Muscle layer of colon (tissue), 2 donors: ENCODE measurements around the gene ARHGEF38.

Experiments used
- H3K27ac ChIP-seq: one replicate; pipeline ENCODE4 v1.7.0; 2013; ENCODE audit warnings: low read depth, mild to moderate bottlenecking, low read length, moderate library complexity
- H3K27me3 ChIP-seq, 2 donors: one replicate each; pipeline ENCODE4 v1.7.0; 2013; ENCODE audit warnings: low read length in 2 of 2, mild to moderate bottlenecking in 2 of 2; ENCODE audit not compliant: insufficient read depth in 2 of 2, control insufficient read depth in 1 of 2
- H3K36me3 ChIP-seq: one replicate; pipeline ENCODE4 v1.7.0; 2013; ENCODE audit warnings: mild to moderate bottlenecking, low read length; ENCODE audit not compliant: insufficient read depth
- H3K4me1 ChIP-seq: one replicate; pipeline ENCODE4 v1.7.0; 2013; ENCODE audit warnings: mild to moderate bottlenecking, low read length; ENCODE audit not compliant: insufficient read depth
- H3K4me3 ChIP-seq, 2 donors: one replicate each; pipeline ENCODE4 v1.7.0; 2013; ENCODE audit warnings: low read length in 2 of 2, low read depth in 1 of 2, mild to moderate bottlenecking in 1 of 2, moderate library complexity in 1 of 2
- H3K9ac ChIP-seq: one replicate; pipeline ENCODE4 v1.7.0; 2013; ENCODE audit warnings: low read length
- H3K9me3 ChIP-seq: one replicate; pipeline ENCODE4 v1.7.0; 2013; ENCODE audit warnings: mild to moderate bottlenecking, low read length
- donor health status: abdominal sarcoma.
- donor health status: Adenocarcinoma of cecum.

The ARHGEF38 gene

DNA sequence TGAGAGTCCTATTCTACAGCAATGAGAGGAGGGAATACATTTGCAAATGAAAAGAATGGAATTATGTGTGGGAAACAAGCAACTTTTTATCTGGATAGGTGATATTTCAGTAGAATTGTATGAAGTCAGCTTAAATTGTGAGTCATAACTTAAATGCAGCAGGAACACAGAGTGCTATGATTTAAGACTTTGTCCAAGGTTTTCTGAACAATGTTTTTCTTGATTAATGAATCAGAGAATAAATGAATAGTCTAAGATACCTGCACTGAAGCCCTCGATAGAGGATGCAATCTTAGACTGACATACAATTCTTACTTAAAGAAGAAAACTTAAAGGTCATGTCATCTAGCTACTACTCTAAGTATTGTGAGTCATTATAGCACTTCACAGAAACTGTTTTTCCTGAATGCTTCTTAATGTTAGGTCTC is 8.0 kb downstream of the ARHGEF38 start:
- Histone ChIP-seq H3K4me1 (no peaks in the 10 kb centered on the region), H3K36me3 (no peaks in the 10 kb centered on the region), H3K9ac (no peak overlapping the region), H3K27ac (no peak overlapping the region), H3K9me3 (no peaks in the 10 kb centered on the region), H3K27me3 (no peaks in the 10 kb centered on the region), H3K4me3 (no peak overlapping the region)

GRCh38 chr4:105563352-105563751 is 10.9 kb downstream of the ARHGEF38 start:
- no peak overlapping the region for H3K27ac ChIP-seq
- no peak overlapping the region for H3K9ac ChIP-seq
- H3K27me3 ChIP-seq = no peaks in the 10 kb centered on the region
- no peaks in the 10 kb centered on the region for H3K36me3 ChIP-seq
- no peaks in the 10 kb centered on the region for H3K4me1 ChIP-seq
- no peak overlapping the region for H3K4me3 ChIP-seq
- no peaks in the 10 kb centered on the region for H3K9me3 ChIP-seq

GRCh38 chr4:105568584-105568983 is 16.2 kb downstream of the ARHGEF38 start:
- H3K4me3 ChIP-seq = no peak overlapping the region
- no peaks in the 10 kb centered on the region for H3K9me3 ChIP-seq
- no peaks in the 10 kb centered on the region for H3K36me3 ChIP-seq

GRCh38 chr4:105569057-105569865 is 16.8 kb downstream of the ARHGEF38 start:
- Histone ChIP-seq H3K9me3 (no peaks in the 10 kb centered on the region), H3K27ac (no peak overlapping the region), H3K9ac (no peak overlapping the region)

More at GRCh38 chr4:105568584-105568983, 16.2 kb downstream of the ARHGEF38 start:
- H3K9ac ChIP-seq = no peak overlapping the region
- H3K27ac ChIP-seq = no peak overlapping the region
- H3K4me1 ChIP-seq = no peaks in the 10 kb centered on the region
- no peaks in the 10 kb centered on the region for H3K27me3 ChIP-seq

GRCh38 chr4:105569866-105570236 is 17.4 kb downstream of the ARHGEF38 start:
- Histone ChIP-seq H3K9me3 (no peaks in the 10 kb centered on the region), H3K36me3 (no peaks in the 10 kb centered on the region), H3K27me3 (no peaks in the 10 kb centered on the region), H3K9ac (no peak overlapping the region), H3K4me3 (no peak overlapping the region), H3K4me1 (no peaks in the 10 kb centered on the region), H3K27ac (no peak overlapping the region)

More at GRCh38 chr4:105569057-105569865, 16.8 kb downstream of the ARHGEF38 start:
- Histone ChIP-seq H3K4me3 (no peak overlapping the region), H3K4me1 (no peaks in the 10 kb centered on the region), H3K36me3 (no peaks in the 10 kb centered on the region), H3K27me3 (no peaks in the 10 kb centered on the region)

DNA sequence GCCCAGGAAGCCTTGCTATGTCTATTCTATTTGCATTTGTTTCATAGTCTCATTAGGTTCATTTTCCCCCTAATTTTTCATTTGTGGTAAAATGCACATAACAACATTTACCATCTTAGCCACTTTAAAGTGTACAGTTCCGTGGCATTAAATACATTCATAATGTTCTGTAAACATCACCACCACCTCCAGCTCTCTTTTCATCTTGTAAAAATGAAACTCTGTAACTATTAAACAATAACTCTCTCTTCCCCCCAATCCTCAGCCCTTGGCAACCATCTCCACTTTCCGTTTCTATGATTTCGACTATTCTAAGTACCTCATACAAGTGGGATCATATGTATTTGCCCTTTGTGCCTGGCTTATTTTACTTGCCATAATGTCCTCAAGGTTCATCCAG is 19.9 kb downstream of the ARHGEF38 start:
- no peak overlapping the region for H3K9ac ChIP-seq
- no peaks in the 10 kb centered on the region for H3K36me3 ChIP-seq
- H3K27me3 ChIP-seq = no peaks in the 10 kb centered on the region
- no peak overlapping the region for H3K4me3 ChIP-seq
- H3K27ac ChIP-seq = no peak overlapping the region
- H3K9me3 ChIP-seq = no peaks in the 10 kb centered on the region
- no peaks in the 10 kb centered on the region for H3K4me1 ChIP-seq

DNA sequence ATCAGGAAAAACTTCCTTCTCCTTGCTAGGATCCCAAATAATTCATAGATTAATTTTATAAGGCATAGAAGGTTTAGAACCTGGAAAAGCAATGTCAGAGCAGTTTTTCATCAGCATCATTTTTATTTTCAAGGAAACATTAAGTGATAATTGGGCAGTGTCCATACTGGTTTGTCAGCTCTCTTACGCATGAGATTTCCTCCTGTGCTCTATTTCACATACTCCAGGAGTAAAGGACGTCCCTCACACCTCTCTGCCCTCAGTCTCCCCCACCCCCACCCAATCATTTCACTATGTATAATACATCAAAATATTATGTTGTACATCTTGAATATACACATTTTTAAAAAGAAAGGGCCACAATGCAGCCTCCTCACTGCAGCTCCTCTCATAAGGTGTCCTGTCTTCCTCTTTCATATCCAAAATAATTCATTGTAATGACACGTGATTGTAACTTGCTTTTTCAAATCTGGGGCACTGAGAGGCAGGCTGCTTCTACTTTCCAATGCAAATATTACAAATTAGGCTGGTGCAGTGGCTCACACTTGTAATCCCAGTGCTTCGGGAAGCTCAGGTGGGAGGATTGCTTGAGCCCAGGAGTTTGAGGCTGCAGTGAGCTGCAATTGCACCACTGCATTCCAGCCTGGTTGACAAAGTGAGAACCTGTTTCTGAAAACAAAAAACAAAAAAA is 34.4 kb downstream of the ARHGEF38 start:
- no peaks in the 10 kb centered on the region for H3K27me3 ChIP-seq
- H3K9ac ChIP-seq = no peak overlapping the region
- H3K4me1 ChIP-seq = no peaks in the 10 kb centered on the region
- no peak overlapping the region for H3K4me3 ChIP-seq
- H3K36me3 ChIP-seq = no peaks in the 10 kb centered on the region
- H3K9me3 ChIP-seq = no peaks in the 10 kb centered on the region
- no peak overlapping the region for H3K27ac ChIP-seq

DNA sequence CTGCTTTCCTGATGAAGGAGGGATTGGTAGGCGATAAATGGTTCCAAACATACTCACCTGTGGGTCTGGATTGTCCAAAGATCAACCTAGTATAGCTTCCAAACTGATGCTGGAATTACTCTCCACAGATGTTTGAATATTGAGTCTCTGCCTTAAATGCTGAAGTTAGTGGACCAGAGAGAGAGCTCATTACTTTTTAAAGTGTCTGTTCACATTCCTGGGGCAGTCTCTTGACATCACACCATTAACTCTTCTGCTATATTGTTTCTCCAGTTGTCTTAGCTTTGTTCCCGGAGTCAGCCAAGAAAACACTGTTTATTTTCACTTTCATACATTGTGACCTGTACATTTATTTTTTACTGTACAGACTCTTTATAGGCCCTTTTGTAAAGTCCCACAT is 35.4 kb downstream of the ARHGEF38 start:
- no peaks in the 10 kb centered on the region for H3K36me3 ChIP-seq
- H3K4me3 ChIP-seq = no peak overlapping the region
- H3K9me3 ChIP-seq = no peaks in the 10 kb centered on the region
- H3K9ac ChIP-seq = no peak overlapping the region
- no peaks in the 10 kb centered on the region for H3K4me1 ChIP-seq
- H3K27ac ChIP-seq = no peak overlapping the region
- no peaks in the 10 kb centered on the region for H3K27me3 ChIP-seq

GRCh38 chr4:105588252-105588651 is 35.8 kb downstream of the ARHGEF38 start:
- H3K27me3 ChIP-seq = no peaks in the 10 kb centered on the region
- H3K9ac ChIP-seq = no peak overlapping the region
- H3K27ac ChIP-seq = no peak overlapping the region
- no peaks in the 10 kb centered on the region for H3K36me3 ChIP-seq
- H3K9me3 ChIP-seq = no peaks in the 10 kb centered on the region
- no peaks in the 10 kb centered on the region for H3K4me1 ChIP-seq
- no peak overlapping the region for H3K4me3 ChIP-seq

DNA sequence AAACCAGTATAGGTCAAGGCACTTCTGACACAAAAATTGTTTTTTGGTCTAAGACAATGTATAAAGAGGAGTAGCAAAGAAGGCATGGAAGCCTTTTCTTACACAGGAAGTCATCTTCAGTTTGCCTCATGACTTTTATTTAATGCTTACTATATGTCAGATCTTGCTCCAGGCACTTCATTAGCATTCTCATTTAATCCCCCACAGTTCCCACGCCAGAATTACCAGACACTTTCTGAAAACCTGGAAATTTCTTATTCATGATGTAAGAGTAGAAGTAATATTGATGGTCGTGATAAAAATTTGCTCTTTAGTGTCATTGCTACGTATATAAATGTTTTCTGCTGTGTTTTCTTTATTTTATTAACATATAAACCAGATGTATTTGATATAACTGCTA is 39.2 kb downstream of the ARHGEF38 start:
- Histone ChIP-seq H3K4me1 (no peaks in the 10 kb centered on the region), H3K4me3 (no peak overlapping the region), H3K36me3 (no peaks in the 10 kb centered on the region), H3K27ac (no peak overlapping the region), H3K27me3 (no peaks in the 10 kb centered on the region), H3K9me3 (no peaks in the 10 kb centered on the region), H3K9ac (no peak overlapping the region)

- H3K4me3 ChIP-seq = no peak overlapping the region
- H3K4me1 ChIP-seq = no peaks in the 10 kb centered on the region
- no peaks in the 10 kb centered on the region for H3K36me3 ChIP-seq
- no peaks in the 10 kb centered on the region for H3K27me3 ChIP-seq
- H3K9ac ChIP-seq = no peak overlapping the region
- H3K27ac ChIP-seq = no peak overlapping the region
- H3K9me3 ChIP-seq = no peaks in the 10 kb centered on the region
These were observed 41.9 kb downstream of the ARHGEF38 start for GRCh38 chr4:105594099-105595010.
